GM23338 (cell line): ENCODE results near the gene CHKB. TPM values are rescaled to one million over a fixed set of nuclear protein-coding genes. Genes with fewer than 3 reads are reported as not detected.

Experiments used
- CREB1 ChIP-seq: fragments of 250-450 bp; sonication (Bioruptor Pico); IDR thresholded peaks from 2 replicates; pipeline ENCODE4 v1.5.0; 2020; ENCODE audit warnings: low read depth, mild to moderate bottlenecking, moderate library complexity
- EZH2 ChIP-seq: fragments of 200-600 bp; sonication (generic); IDR thresholded peaks from one replicate; pipeline ENCODE4 v1.8.0; 2017; ENCODE audit warnings: antibody characterized with exemption, mild to moderate bottlenecking, low read depth; ENCODE audit not compliant: unreplicated experiment
- NANOG ChIP-seq: IDR thresholded peaks from 2 replicates; pipeline ENCODE4 v1.6.1; 2016; ENCODE audit warnings: antibody characterized with exemption, borderline replicate concordance
- POLR2AphosphoS5 ChIP-seq: IDR thresholded peaks from 2 replicates; pipeline ENCODE4 v1.6.1; 2016; ENCODE audit warnings: antibody characterized with exemption, low read depth
- STAT1 ChIP-seq: IDR thresholded peaks from one replicate; pipeline ENCODE4 v1.6.1; 2016; ENCODE audit warnings: antibody characterized with exemption; ENCODE audit not compliant: unreplicated experiment
- ZNF114 ChIP-seq: fragments of 250-450 bp; sonication (Bioruptor Pico); IDR thresholded peaks from 2 replicates; pipeline ENCODE4 v1.5.0; 2020; ENCODE audit warnings: mild to moderate bottlenecking, moderate library complexity
- ZNF331 ChIP-seq: fragments of 250-450 bp; sonication (Bioruptor Pico); IDR thresholded peaks from 2 replicates; pipeline ENCODE4 v1.5.0; 2020; ENCODE audit warnings: low read depth, mild to moderate bottlenecking, moderate library complexity
- polyA plus RNA-seq: library from polyadenylated mRNA; unstranded; fragments of >200 nt; fragmentation: Nextera tagmentation; extraction: Ambion mirVana; gene quantifications from 2 replicates; pipeline ENCODE4 v1.2.1, GENCODE V29; 2016
- total RNA-seq: library from RNA; depleted of rRNA; stranded (reverse); fragments of >200 nt; shearing (Covaris generic); gene quantifications from 2 replicates; pipeline ENCODE4 v1.2.3, GENCODE V29; 2014
- TF ChIP-seq, protein P1 (sequence below): fragments of 250-450 bp; sonication (Bioruptor Pico); IDR thresholded peaks from 2 replicates; pipeline ENCODE4 v1.5.0; 2020; ENCODE audit warnings: mild to moderate bottlenecking, moderate library complexity
- TF ChIP-seq, protein P2 (sequence below): IDR thresholded peaks from one replicate; pipeline ENCODE4 v1.6.1; 2018; ENCODE audit warnings: antibody characterized with exemption; ENCODE audit not compliant: unreplicated experiment
- TF ChIP-seq, protein P3 (sequence below), 2 experiments: fragments of 200-600 bp in 1 of 2; sonication (generic) in 1 of 2; conservative IDR thresholded peaks; 2 replicates each; pipeline versions ENCODE4 v1.5.1 to v1.6.1; 2016 to 2017; ENCODE audit warnings: antibody characterized with exemption in 2 of 2, low read depth in 2 of 2, mild to moderate bottlenecking in 2 of 2, moderate library complexity in 1 of 2

The CHKB gene
- total and polyA plus RNA-seq, 2 experiments from 2014 or later: 51.2 to 61.6 TPM

- TF ChIP-seq, protein P1, sequence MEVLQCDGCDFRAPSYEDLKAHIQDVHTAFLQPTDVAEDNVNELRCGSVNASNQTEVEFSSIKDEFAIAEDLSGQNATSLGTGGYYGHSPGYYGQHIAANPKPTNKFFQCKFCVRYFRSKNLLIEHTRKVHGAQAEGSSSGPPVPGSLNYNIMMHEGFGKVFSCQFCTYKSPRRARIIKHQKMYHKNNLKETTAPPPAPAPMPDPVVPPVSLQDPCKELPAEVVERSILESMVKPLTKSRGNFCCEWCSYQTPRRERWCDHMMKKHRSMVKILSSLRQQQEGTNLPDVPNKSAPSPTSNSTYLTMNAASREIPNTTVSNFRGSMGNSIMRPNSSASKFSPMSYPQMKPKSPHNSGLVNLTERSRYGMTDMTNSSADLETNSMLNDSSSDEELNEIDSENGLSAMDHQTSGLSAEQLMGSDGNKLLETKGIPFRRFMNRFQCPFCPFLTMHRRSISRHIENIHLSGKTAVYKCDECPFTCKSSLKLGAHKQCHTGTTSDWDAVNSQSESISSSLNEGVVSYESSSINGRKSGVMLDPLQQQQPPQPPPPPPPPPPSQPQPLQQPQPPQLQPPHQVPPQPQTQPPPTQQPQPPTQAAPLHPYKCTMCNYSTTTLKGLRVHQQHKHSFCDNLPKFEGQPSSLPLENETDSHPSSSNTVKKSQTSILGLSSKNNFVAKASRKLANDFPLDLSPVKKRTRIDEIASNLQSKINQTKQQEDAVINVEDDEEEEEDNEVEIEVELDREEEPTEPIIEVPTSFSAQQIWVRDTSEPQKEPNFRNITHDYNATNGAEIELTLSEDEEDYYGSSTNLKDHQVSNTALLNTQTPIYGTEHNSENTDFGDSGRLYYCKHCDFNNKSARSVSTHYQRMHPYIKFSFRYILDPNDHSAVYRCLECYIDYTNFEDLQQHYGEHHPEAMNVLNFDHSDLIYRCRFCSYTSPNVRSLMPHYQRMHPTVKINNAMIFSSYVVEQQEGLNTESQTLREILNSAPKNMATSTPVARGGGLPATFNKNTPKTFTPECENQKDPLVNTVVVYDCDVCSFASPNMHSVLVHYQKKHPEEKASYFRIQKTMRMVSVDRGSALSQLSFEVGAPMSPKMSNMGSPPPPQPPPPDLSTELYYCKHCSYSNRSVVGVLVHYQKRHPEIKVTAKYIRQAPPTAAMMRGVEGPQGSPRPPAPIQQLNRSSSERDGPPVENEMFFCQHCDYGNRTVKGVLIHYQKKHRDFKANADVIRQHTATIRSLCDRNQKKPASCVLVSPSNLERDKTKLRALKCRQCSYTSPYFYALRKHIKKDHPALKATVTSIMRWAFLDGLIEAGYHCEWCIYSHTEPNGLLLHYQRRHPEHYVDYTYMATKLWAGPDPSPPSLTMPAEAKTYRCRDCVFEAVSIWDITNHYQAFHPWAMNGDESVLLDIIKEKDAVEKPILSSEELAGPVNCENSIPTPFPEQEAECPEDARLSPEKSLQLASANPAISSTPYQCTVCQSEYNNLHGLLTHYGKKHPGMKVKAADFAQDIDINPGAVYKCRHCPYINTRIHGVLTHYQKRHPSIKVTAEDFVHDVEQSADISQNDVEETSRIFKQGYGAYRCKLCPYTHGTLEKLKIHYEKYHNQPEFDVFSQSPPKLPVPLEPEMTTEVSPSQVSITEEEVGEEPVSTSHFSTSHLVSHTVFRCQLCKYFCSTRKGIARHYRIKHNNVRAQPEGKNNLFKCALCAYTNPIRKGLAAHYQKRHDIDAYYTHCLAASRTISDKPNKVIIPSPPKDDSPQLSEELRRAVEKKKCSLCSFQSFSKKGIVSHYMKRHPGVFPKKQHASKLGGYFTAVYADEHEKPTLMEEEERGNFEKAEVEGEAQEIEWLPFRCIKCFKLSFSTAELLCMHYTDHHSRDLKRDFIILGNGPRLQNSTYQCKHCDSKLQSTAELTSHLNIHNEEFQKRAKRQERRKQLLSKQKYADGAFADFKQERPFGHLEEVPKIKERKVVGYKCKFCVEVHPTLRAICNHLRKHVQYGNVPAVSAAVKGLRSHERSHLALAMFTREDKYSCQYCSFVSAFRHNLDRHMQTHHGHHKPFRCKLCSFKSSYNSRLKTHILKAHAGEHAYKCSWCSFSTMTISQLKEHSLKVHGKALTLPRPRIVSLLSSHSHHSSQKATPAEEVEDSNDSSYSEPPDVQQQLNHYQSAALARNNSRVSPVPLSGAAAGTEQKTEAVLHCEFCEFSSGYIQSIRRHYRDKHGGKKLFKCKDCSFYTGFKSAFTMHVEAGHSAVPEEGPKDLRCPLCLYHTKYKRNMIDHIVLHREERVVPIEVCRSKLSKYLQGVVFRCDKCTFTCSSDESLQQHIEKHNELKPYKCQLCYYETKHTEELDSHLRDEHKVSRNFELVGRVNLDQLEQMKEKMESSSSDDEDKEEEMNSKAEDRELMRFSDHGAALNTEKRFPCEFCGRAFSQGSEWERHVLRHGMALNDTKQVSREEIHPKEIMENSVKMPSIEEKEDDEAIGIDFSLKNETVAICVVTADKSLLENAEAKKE (CRISPR knock-in tag): no peak
- TF ChIP-seq NANOG: no peak
- no peak for TF ChIP-seq EZH2
- TF ChIP-seq, protein P2, sequence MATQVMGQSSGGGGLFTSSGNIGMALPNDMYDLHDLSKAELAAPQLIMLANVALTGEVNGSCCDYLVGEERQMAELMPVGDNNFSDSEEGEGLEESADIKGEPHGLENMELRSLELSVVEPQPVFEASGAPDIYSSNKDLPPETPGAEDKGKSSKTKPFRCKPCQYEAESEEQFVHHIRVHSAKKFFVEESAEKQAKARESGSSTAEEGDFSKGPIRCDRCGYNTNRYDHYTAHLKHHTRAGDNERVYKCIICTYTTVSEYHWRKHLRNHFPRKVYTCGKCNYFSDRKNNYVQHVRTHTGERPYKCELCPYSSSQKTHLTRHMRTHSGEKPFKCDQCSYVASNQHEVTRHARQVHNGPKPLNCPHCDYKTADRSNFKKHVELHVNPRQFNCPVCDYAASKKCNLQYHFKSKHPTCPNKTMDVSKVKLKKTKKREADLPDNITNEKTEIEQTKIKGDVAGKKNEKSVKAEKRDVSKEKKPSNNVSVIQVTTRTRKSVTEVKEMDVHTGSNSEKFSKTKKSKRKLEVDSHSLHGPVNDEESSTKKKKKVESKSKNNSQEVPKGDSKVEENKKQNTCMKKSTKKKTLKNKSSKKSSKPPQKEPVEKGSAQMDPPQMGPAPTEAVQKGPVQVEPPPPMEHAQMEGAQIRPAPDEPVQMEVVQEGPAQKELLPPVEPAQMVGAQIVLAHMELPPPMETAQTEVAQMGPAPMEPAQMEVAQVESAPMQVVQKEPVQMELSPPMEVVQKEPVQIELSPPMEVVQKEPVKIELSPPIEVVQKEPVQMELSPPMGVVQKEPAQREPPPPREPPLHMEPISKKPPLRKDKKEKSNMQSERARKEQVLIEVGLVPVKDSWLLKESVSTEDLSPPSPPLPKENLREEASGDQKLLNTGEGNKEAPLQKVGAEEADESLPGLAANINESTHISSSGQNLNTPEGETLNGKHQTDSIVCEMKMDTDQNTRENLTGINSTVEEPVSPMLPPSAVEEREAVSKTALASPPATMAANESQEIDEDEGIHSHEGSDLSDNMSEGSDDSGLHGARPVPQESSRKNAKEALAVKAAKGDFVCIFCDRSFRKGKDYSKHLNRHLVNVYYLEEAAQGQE: no peak
- no peak for TF ChIP-seq ZNF114 (CRISPR knock-in tag)
- TF ChIP-seq STAT1: no peak
- TF ChIP-seq, protein P3, sequence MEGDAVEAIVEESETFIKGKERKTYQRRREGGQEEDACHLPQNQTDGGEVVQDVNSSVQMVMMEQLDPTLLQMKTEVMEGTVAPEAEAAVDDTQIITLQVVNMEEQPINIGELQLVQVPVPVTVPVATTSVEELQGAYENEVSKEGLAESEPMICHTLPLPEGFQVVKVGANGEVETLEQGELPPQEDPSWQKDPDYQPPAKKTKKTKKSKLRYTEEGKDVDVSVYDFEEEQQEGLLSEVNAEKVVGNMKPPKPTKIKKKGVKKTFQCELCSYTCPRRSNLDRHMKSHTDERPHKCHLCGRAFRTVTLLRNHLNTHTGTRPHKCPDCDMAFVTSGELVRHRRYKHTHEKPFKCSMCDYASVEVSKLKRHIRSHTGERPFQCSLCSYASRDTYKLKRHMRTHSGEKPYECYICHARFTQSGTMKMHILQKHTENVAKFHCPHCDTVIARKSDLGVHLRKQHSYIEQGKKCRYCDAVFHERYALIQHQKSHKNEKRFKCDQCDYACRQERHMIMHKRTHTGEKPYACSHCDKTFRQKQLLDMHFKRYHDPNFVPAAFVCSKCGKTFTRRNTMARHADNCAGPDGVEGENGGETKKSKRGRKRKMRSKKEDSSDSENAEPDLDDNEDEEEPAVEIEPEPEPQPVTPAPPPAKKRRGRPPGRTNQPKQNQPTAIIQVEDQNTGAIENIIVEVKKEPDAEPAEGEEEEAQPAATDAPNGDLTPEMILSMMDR (conservative IDR thresholded peaks at IDR 0.05; ENCODE audit: low read depth in 2 of 2): no peak
- TF ChIP-seq CREB1 (CRISPR knock-in tag): no peak
- TF ChIP-seq POLR2AphosphoS5: no peak
- TF ChIP-seq ZNF331 (CRISPR knock-in tag): no peak
Observed at GRCh38 chr22:50610041-50610451, 27.4 kb upstream of the CHKB start (continued).
